Thyroid gland (tissue), 4 donors: ENCODE measurements around the gene LIN28A. TPM values are rescaled to one million over a fixed set of nuclear protein-coding genes. Genes with fewer than 3 reads are reported as not detected.

ENCODE experiments used
- DNase-seq, 2 donors: peaks; one replicate each; pipeline ENCODE4 v3.0.0-alpha.2; 2019
- H3K27ac ChIP-seq, 3 donors: fragments of 200-600 bp; sonication (generic); 1 replicate in 2 of 3; 2 replicates in 1 of 3; pipeline ENCODE4 v1.5.1; 2016 to 2019; ENCODE audit warnings: mild to moderate bottlenecking in 1 of 3, moderate library complexity in 1 of 3
- H3K27me3 ChIP-seq: fragments of 200-600 bp; sonication (generic); one replicate; pipeline ENCODE4 v1.5.1; 2019
- H3K36me3 ChIP-seq, 2 donors: fragments of 200-600 bp; sonication (generic); one replicate each; pipeline ENCODE4 v1.5.1; 2016 to 2019
- H3K4me1 ChIP-seq, 2 donors: fragments of 200-600 bp; sonication (generic); one replicate each; pipeline ENCODE4 v1.5.1; 2017 to 2019
- H3K4me3 ChIP-seq, 3 donors: fragments of 200-600 bp; sonication (generic); replicated peaks in 1 of 3; 1 replicate in 2 of 3; 2 replicates in 1 of 3; pipeline ENCODE4 v1.5.1; 2016; ENCODE audit warnings: mild to moderate bottlenecking in 1 of 3
- H3K9me3 ChIP-seq: fragments of 200-600 bp; sonication (generic); one replicate; pipeline ENCODE4 v1.5.1; 2017
- POLR2A ChIP-seq, 2 donors: fragments of 450-650 bp; IDR thresholded peaks; one replicate each; pipeline ENCODE4 v1.6.1; 2017; ENCODE audit warnings: antibody characterized with exemption in 2 of 2, mild to moderate bottlenecking in 2 of 2, moderate library complexity in 1 of 2
- WGBS, 2 donors: methylation state at CpG; one replicate each; pipeline ENCODE4 v1.1.5; 2017; 5-methylcytosine and 5-hydroxymethylcytosine counted together
- intact Hi-C: fragments of 100-400 bp; cut with DNase I; formaldehyde crosslinking; loops from one replicate; pipeline ENCODE4 v1.15.1; 2023
- total RNA-seq, 4 donors: library from RNA; depleted of rRNA; stranded (reverse); fragments of >200 nt; gene quantifications; one replicate each; pipeline ENCODE4 v1.2.3, GENCODE V29; 2016
- TF ChIP-seq, protein P1 (sequence below), 6 experiments: fragments of 200-600 bp in 3 of 6; fragments of 450-650 bp in 3 of 6; sonication (generic) in 3 of 6; IDR thresholded peaks; one replicate each; pipeline ENCODE4 v1.5.1; 2016 to 2019; ENCODE audit warnings: antibody characterized with exemption in 6 of 6, mild to moderate bottlenecking in 2 of 6, inconsistent platforms in 1 of 6, moderate library complexity in 1 of 6

LIN28A gene, protein sequence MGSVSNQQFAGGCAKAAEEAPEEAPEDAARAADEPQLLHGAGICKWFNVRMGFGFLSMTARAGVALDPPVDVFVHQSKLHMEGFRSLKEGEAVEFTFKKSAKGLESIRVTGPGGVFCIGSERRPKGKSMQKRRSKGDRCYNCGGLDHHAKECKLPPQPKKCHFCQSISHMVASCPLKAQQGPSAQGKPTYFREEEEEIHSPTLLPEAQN
- total RNA-seq = not detected

GRCh38 chr1:26410706-26411623 is at the start of gene LIN28A:
Gene LIN28A (plus strand): TSS chr1:26410817. CDS start chr1:26410892, 75 bp downstream.
- TF ChIP-seq, protein P1, sequence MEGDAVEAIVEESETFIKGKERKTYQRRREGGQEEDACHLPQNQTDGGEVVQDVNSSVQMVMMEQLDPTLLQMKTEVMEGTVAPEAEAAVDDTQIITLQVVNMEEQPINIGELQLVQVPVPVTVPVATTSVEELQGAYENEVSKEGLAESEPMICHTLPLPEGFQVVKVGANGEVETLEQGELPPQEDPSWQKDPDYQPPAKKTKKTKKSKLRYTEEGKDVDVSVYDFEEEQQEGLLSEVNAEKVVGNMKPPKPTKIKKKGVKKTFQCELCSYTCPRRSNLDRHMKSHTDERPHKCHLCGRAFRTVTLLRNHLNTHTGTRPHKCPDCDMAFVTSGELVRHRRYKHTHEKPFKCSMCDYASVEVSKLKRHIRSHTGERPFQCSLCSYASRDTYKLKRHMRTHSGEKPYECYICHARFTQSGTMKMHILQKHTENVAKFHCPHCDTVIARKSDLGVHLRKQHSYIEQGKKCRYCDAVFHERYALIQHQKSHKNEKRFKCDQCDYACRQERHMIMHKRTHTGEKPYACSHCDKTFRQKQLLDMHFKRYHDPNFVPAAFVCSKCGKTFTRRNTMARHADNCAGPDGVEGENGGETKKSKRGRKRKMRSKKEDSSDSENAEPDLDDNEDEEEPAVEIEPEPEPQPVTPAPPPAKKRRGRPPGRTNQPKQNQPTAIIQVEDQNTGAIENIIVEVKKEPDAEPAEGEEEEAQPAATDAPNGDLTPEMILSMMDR (IDR thresholded peaks at IDR 0.05) = no peak
- TF ChIP-seq POLR2A (IDR thresholded peaks at IDR 0.05) = no peak
- peaks cover 24% of the 10 kb centered on the region for H3K27me3 ChIP-seq
- H3K9me3 ChIP-seq = no peaks in the 10 kb centered on the region
- 1 to 2% methylated on average over 25 to 26 of the region's 70 CpGs for WGBS, 2 donors
- no peaks in the 10 kb centered on the region for H3K36me3 ChIP-seq
- H3K4me3 ChIP-seq = no peak within 1 kb of the TSS
- H3K27ac ChIP-seq = no peak within 1 kb of the TSS
- no peaks in the 10 kb centered on the region for H3K4me1 ChIP-seq
- no peak for DNase-seq
- intact Hi-C loops = no loop called here

- 86 to 90% methylated on average over 8 to 12 of the region's 12 CpGs for WGBS, 2 donors
These were observed 49.0 kb upstream of the LIN28A start for GRCh38 chr1:26361605-26362122.

GRCh38 chr1:26362331-26362730 is 48.3 kb upstream of the LIN28A start:
- intact Hi-C loops = no loop called here
- TF ChIP-seq, protein P1 (IDR thresholded peaks at IDR 0.05) = no peak
- no peak for TF ChIP-seq POLR2A (IDR thresholded peaks at IDR 0.05)
- Histone ChIP-seq H3K36me3 (no peaks in the 10 kb centered on the region), H3K9me3 (no peaks in the 10 kb centered on the region), H3K27me3 (peaks cover 4% of the 10 kb centered on the region), H3K4me3 (no peak overlapping the region), H3K27ac (no peak overlapping the region), H3K4me1 (peaks cover 4 to 16% of the 10 kb centered on the region in 2 donors)
- 91 to 94% methylated on average over 3 of the region's 3 CpGs for WGBS, 2 donors
- no peak for DNase-seq

More at GRCh38 chr1:26361605-26362122, 49.0 kb upstream of the LIN28A start:
- Histone ChIP-seq H3K36me3 (no peaks in the 10 kb centered on the region), H3K4me3 (no peak overlapping the region), H3K27ac (no peak overlapping the region), H3K4me1 (peaks cover 4 to 16% of the 10 kb centered on the region in 2 donors), H3K9me3 (no peaks in the 10 kb centered on the region), H3K27me3 (peaks cover 4% of the 10 kb centered on the region)
- no peak for DNase-seq
- TF ChIP-seq POLR2A (IDR thresholded peaks at IDR 0.05) = no peak
- TF ChIP-seq, protein P1 (IDR thresholded peaks at IDR 0.05) = no peak
- intact Hi-C loops = no loop called here

DNA sequence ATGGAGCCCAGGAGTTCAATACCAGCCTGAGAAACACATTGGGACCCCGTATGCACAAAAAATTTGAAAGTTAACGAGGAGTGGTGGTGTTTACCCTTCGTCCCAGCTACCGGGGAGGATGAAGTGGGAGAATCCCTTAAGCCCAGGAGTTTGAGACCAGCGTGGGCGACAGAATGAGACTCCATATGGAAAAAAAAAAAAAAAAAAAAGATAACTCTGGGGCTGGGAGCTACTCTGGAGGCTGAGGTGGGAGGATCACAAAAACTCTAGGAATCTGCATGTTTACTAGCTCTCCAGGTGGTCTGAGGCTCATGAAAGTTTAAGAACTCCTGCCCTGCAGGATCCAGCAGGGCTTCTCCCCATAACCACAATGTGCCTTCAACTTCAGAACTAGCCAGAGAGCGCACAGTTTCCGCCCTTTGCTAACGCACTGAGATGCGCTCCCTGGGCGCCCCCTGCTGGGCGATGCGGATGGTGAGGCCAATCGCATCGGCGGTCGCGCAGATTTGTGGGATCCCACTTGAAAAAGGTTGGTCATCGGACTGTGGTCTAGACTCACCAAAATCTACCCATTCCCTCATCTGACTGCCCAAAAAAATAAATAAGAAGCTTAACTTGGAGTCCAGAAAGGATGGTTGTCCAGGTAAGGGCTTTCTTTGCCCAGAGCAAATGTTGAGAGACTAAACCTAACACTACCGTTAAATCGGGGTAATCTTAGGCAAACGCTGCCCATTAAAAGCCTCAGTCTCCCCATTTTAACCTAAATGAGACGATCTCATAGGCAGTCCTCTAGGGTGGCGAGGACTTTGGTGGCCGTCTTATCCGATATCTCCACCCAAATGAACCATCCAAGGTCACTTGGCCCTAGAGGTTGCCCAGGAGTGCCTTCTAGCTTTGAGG is 46.8 kb upstream of the LIN28A start:
- 38 to 39% methylated on average over 24 to 26 of the region's 26 CpGs for WGBS, 2 donors
- H3K27ac ChIP-seq = no peak overlapping the region

More for the DNA sequence above, 46.8 kb upstream of the LIN28A start:
- Histone ChIP-seq H3K4me3 (no peak overlapping the region), H3K4me1 (peaks cover 4 to 16% of the 10 kb centered on the region in 2 donors), H3K36me3 (no peaks in the 10 kb centered on the region), H3K27me3 (peaks cover 4% of the 10 kb centered on the region), H3K9me3 (no peaks in the 10 kb centered on the region)
- DNase-seq = peak; percentile 68 to 81
- intact Hi-C loops = no loop called here
- TF ChIP-seq POLR2A (IDR thresholded peaks at IDR 0.05) = no peak
- TF ChIP-seq, protein P1 (IDR thresholded peaks at IDR 0.05) = peak; percentile 43 to 93 (median 60)
